Measurements from ENCODE around the gene C5orf22. TPM values are rescaled to one million over a fixed set of nuclear protein-coding genes. Genes with fewer than 3 reads are reported as not detected.

C5orf22 gene
- total RNA-seq, 1 experiment from 2014 or later: 31.9 TPM

- CTCF ChIA-PET: interaction anchor here (1.2 kb wide), 1 partner anchor 545 kb away, joined by 3 read pairs; no protein-coding TSS in a partner anchor
- no peaks in the 10 kb centered on the region for H3K9me3 ChIP-seq (ENCODE audit: low read depth, low read length, poor library complexity, severe bottlenecking)
- no TSS peak for BruUV-seq (replicated peaks)
- H3K27me3 ChIP-seq (replicated peaks; ENCODE audit: insufficient read depth, low read depth, low read length, poor library complexity): no peaks in the 10 kb centered on the region
- intact Hi-C loops (cut with micrococcal nuclease; ENCODE audit: unreplicated experiment): no loop called here
- H3K4me3 ChIP-seq (ENCODE audit: low read depth, low read length, poor library complexity, severe bottlenecking): peak overlapping the region; percentile 88
- H3K36me3 ChIP-seq (ENCODE audit: insufficient read depth, low read length, poor library complexity, severe bottlenecking): peaks cover 48% of the 10 kb centered on the region
- peak; percentile 33 for DNase-seq (ENCODE audit: low spot score)
- POLR2A ChIA-PET (ENCODE audit: low non-redundant PET): interaction anchor here (0.6 kb wide), 1 partner anchor 103 kb away, joined by 3 read pairs; no protein-coding TSS in a partner anchor
- peaks cover 16% of the 10 kb centered on the region for H3K4me1 ChIP-seq (ENCODE audit: insufficient read depth, low read length, poor library complexity, severe bottlenecking)
- TF ChIP-seq, protein P1, sequence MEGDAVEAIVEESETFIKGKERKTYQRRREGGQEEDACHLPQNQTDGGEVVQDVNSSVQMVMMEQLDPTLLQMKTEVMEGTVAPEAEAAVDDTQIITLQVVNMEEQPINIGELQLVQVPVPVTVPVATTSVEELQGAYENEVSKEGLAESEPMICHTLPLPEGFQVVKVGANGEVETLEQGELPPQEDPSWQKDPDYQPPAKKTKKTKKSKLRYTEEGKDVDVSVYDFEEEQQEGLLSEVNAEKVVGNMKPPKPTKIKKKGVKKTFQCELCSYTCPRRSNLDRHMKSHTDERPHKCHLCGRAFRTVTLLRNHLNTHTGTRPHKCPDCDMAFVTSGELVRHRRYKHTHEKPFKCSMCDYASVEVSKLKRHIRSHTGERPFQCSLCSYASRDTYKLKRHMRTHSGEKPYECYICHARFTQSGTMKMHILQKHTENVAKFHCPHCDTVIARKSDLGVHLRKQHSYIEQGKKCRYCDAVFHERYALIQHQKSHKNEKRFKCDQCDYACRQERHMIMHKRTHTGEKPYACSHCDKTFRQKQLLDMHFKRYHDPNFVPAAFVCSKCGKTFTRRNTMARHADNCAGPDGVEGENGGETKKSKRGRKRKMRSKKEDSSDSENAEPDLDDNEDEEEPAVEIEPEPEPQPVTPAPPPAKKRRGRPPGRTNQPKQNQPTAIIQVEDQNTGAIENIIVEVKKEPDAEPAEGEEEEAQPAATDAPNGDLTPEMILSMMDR (conservative IDR thresholded peaks at IDR 0.05; ENCODE audit: low read depth, low read length): no peak
- TF ChIP-seq EZH2 (IDR thresholded peaks at IDR 0.05; ENCODE audit: borderline replicate concordance, low read depth, low read length, poor library complexity, severe bottlenecking): no peak
- peak overlapping the region; percentile 69 for H3K27ac ChIP-seq (ENCODE audit: low read depth, low read length, poor library complexity, severe bottlenecking)
Measured at GRCh38 chr5:31531543-31531887, 586 bp upstream of the C5orf22 start.

- peaks cover 52% of the 10 kb centered on the region for H3K36me3 ChIP-seq (ENCODE audit: insufficient read depth, low read length, poor library complexity, severe bottlenecking)
- H3K4me3 ChIP-seq (ENCODE audit: low read depth, low read length, poor library complexity, severe bottlenecking): no peak overlapping the region
- intact Hi-C loops (cut with micrococcal nuclease; ENCODE audit: unreplicated experiment): no loop called here
- H3K27me3 ChIP-seq (replicated peaks; ENCODE audit: insufficient read depth, low read depth, low read length, poor library complexity): no peaks in the 10 kb centered on the region
- POLR2A ChIA-PET (ENCODE audit: low non-redundant PET): no interaction called here
- H3K4me1 ChIP-seq (ENCODE audit: insufficient read depth, low read length, poor library complexity, severe bottlenecking): peaks cover 16% of the 10 kb centered on the region
- CTCF ChIA-PET: no interaction called here
- TSS peak; percentile 11 for BruUV-seq (replicated peaks)
- no peak for DNase-seq (ENCODE audit: low spot score)
- no peak for TF ChIP-seq EZH2 (IDR thresholded peaks at IDR 0.05; ENCODE audit: borderline replicate concordance, low read depth, low read length, poor library complexity, severe bottlenecking)
- TF ChIP-seq, protein P1 (conservative IDR thresholded peaks at IDR 0.05; ENCODE audit: low read depth, low read length): no peak
- no peak overlapping the region for H3K27ac ChIP-seq (ENCODE audit: low read depth, low read length, poor library complexity, severe bottlenecking)
- no peaks in the 10 kb centered on the region for H3K9me3 ChIP-seq (ENCODE audit: low read depth, low read length, poor library complexity, severe bottlenecking)
Measured at GRCh38 chr5:31534527-31535046, 2.5 kb downstream of the C5orf22 start.

GRCh38 chr5:31536873-31537272, 4.8 kb downstream of the C5orf22 start:
- peaks cover 7% of the 10 kb centered on the region for H3K4me1 ChIP-seq (ENCODE audit: insufficient read depth, low read length, poor library complexity, severe bottlenecking)
- intact Hi-C loops (cut with micrococcal nuclease; ENCODE audit: unreplicated experiment): no loop called here
- no peak overlapping the region for H3K27ac ChIP-seq (ENCODE audit: low read depth, low read length, poor library complexity, severe bottlenecking)
- H3K9me3 ChIP-seq (ENCODE audit: low read depth, low read length, poor library complexity, severe bottlenecking): no peaks in the 10 kb centered on the region
- H3K27me3 ChIP-seq (replicated peaks; ENCODE audit: insufficient read depth, low read depth, low read length, poor library complexity): no peaks in the 10 kb centered on the region
- peaks cover 72% of the 10 kb centered on the region for H3K36me3 ChIP-seq (ENCODE audit: insufficient read depth, low read length, poor library complexity, severe bottlenecking)
- POLR2A ChIA-PET (ENCODE audit: low non-redundant PET): interaction anchor here (0.7 kb wide), 1 partner anchor 113 kb away, joined by 3 read pairs; no protein-coding TSS in a partner anchor
- TF ChIP-seq, protein P1 (conservative IDR thresholded peaks at IDR 0.05; ENCODE audit: low read depth, low read length): no peak
- TF ChIP-seq EZH2 (IDR thresholded peaks at IDR 0.05; ENCODE audit: borderline replicate concordance, low read depth, low read length, poor library complexity, severe bottlenecking): no peak
- no TSS peak for BruUV-seq (replicated peaks)
- no peak overlapping the region for H3K4me3 ChIP-seq (ENCODE audit: low read depth, low read length, poor library complexity, severe bottlenecking)
- CTCF ChIA-PET: no interaction called here
- DNase-seq (ENCODE audit: low spot score): no peak

Data from A673 (cell line).